Neural progenitor cell (in vitro differentiated cells): Measurements from ENCODE around the gene BTBD9.

Experiments
- CTCF ChIP-seq: fragments of 200-600 bp; sonication (generic); IDR thresholded peaks from 2 replicates; pipeline ENCODE4 v1.5.1; 2017; ENCODE audit warnings: antibody characterized with exemption, mild to moderate bottlenecking
- EZH2 ChIP-seq: fragments of 200-600 bp; sonication (generic); IDR thresholded peaks from 2 replicates; pipeline ENCODE4 v1.6.1; 2017; ENCODE audit warnings: antibody characterized with exemption, mild to moderate bottlenecking, moderate library complexity

- TF ChIP-seq CTCF = no peak
- no peak for TF ChIP-seq EZH2
These were observed 427.6 kb downstream of the BTBD9 start for GRCh38 chr6:38212116-38212515.
